ENCODE data around the gene SOD3.

- TF ChIP-seq BHLHE40 (IDR thresholded peaks at IDR 0.05; ENCODE audit: low read depth, low read length) = no peak
- TF ChIP-seq CTCF (conservative IDR thresholded peaks at IDR 0.05; ENCODE audit: low read depth, low read length) = no peak
Measured at GRCh38 chr4:24845132-24845531, 49.8 kb downstream of the SOD3 start.
